Adrenal gland (tissue), 12 donors: ENCODE measurements around the gene ADA. TPM values are rescaled to one million over a fixed set of nuclear protein-coding genes. Genes with fewer than 3 reads are reported as not detected.

ENCODE experiments used
- DNase-seq, 7 donors: peaks; one replicate each; pipeline ENCODE4 v3.0.0-alpha.2; 2019 to 2020
- H3K27ac ChIP-seq, 5 donors: fragments of 200-600 bp; sonication (generic) in 4 of 5; 1 replicate in 3 of 5; 2 replicates in 2 of 5; pipeline versions ENCODE4 v1.5.1 to v1.8.0; 2016 to 2020; ENCODE audit warnings: mild to moderate bottlenecking in 1 of 5
- H3K27me3 ChIP-seq: fragments of 200-600 bp; 2 replicates; pipeline ENCODE4 v1.8.0; 2021
- H3K36me3 ChIP-seq, 2 donors: fragments of 200-600 bp; replicated peaks in 1 of 2; 1 replicate in 1 of 2; 2 replicates in 1 of 2; pipeline versions ENCODE4 v1.5.1 to v1.8.0; 2018 to 2022
- H3K4me1 ChIP-seq, 2 donors: fragments of 200-600 bp; replicated peaks in 1 of 2; 1 replicate in 1 of 2; 2 replicates in 1 of 2; pipeline versions ENCODE4 v1.5.1 to v1.8.0; 2018 to 2021
- H3K4me3 ChIP-seq, 4 donors: fragments of 200-600 bp; sonication (generic) in 3 of 4; one replicate each; pipeline ENCODE4 v1.5.1; 2016 to 2018
- H3K9me3 ChIP-seq, 3 donors: fragments of 200-600 bp; sonication (generic) in 1 of 3; replicated peaks in 1 of 3; 1 replicate in 2 of 3; 2 replicates in 1 of 3; pipeline versions ENCODE4 v1.5.1 to v1.8.0; 2016 to 2021
- POLR2A ChIP-seq, 2 donors: fragments of 450-650 bp; IDR thresholded peaks; one replicate each; pipeline ENCODE4 v1.6.1; 2017; ENCODE audit warnings: antibody characterized with exemption in 2 of 2, mild to moderate bottlenecking in 2 of 2, moderate library complexity in 1 of 2
- WGBS, 4 donors: extraction: QIAGEN DNeasy Blood & Tissue Kit in 2 of 4; methylation state at CpG; one replicate each; pipeline versions ENCODE4 v1.1.5 to v1.1.7; 2013 to 2017; 5-methylcytosine and 5-hydroxymethylcytosine counted together
- intact Hi-C, 2 donors: fragments of 100-400 bp; cut with DNase I; formaldehyde crosslinking; loops; one replicate each; pipeline versions ENCODE4 v1.14.1 to v1.15.0; 2022 to 2023
- polyA plus RNA-seq, 3 donors: library from polyadenylated mRNA; stranded (reverse); fragments of 200-250 nt in 2 of 3; fragments of 350-450 nt in 1 of 3; fragmentation: Illumina TruSeq in 1 of 3; extraction: RNeasy Lipid Tissue Mini Kit (QIAGEN cat#74804) in 1 of 3; gene quantifications; one replicate each; pipeline ENCODE4 v1.2.3, GENCODE V29; 2013 to 2014
- total RNA-seq, 9 donors: library from RNA; depleted of rRNA in 4 of 9; stranded (reverse); fragments of >200 nt in 4 of 9; fragments of 120-200 nt in 1 of 9; fragmentation: NEBNext Ultra II Directional in 1 of 9; extraction: Animal tissue kit (Norgen Biotek cat#: 25700) in 1 of 9; gene quantifications; one replicate each; pipeline versions ENCODE4 v1.1.0 to v1.2.4, GENCODE V29; 2013 to 2023
- TF ChIP-seq, protein P1 (sequence below), 6 experiments: fragments of 450-650 bp in 4 of 6; fragments of 200-600 bp in 2 of 6; sonication (generic) in 1 of 6; IDR thresholded peaks; 1 replicate in 5 of 6; 2 replicates in 1 of 6; pipeline versions ENCODE4 v1.5.1 to v1.8.0; 2016 to 2021; ENCODE audit warnings: antibody characterized with exemption in 6 of 6, mild to moderate bottlenecking in 2 of 6, moderate library complexity in 1 of 6
- donor health status: healthy with polysubstance abuse.
- donor health status: Bipolar disorder and iron deficiency.
- donor health status: DM: yes; HTN: yes; CAD: no.
- donor health status: DM: no; HTN: no; CAD: no.
- donor health status: DM: no; HTN: no; CAD: no.
- donor health status: DM: yes; HTN: yes; CAD: no.

The ADA gene
- total and polyA plus RNA-seq, 12 donors: 3.4 to 16.4 (median 10.0) TPM

- Histone ChIP-seq H3K27ac (peak overlapping the region in 1 of 5 donors; percentile 63), H3K36me3 (no peaks in the 10 kb centered on the region), H3K9me3 (no peaks in the 10 kb centered on the region), H3K27me3 (no peaks in the 10 kb centered on the region), H3K4me1 (peaks cover 30 to 43% of the 10 kb centered on the region in 2 donors), H3K4me3 (no peak overlapping the region)
- no peak for TF ChIP-seq POLR2A (IDR thresholded peaks at IDR 0.05)
- TF ChIP-seq, protein P1, sequence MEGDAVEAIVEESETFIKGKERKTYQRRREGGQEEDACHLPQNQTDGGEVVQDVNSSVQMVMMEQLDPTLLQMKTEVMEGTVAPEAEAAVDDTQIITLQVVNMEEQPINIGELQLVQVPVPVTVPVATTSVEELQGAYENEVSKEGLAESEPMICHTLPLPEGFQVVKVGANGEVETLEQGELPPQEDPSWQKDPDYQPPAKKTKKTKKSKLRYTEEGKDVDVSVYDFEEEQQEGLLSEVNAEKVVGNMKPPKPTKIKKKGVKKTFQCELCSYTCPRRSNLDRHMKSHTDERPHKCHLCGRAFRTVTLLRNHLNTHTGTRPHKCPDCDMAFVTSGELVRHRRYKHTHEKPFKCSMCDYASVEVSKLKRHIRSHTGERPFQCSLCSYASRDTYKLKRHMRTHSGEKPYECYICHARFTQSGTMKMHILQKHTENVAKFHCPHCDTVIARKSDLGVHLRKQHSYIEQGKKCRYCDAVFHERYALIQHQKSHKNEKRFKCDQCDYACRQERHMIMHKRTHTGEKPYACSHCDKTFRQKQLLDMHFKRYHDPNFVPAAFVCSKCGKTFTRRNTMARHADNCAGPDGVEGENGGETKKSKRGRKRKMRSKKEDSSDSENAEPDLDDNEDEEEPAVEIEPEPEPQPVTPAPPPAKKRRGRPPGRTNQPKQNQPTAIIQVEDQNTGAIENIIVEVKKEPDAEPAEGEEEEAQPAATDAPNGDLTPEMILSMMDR (IDR thresholded peaks at IDR 0.05): no peak
- WGBS, 4 donors: 53 to 65% (median 60%) methylated on average over 3 to 4 of the region's 4 CpGs
- intact Hi-C loops: no loop called here
- DNase-seq: no peak
Observed at GRCh38 chr20:44646023-44646640, 5.4 kb downstream of the ADA start.

- peak overlapping the region in 2 of 5 donors; percentile 78 to 89 for H3K27ac ChIP-seq
- no peaks in the 10 kb centered on the region for H3K27me3 ChIP-seq
- WGBS, 4 donors: 74 to 83% (median 80%) methylated on average over 6 to 7 of the region's 7 CpGs
- intact Hi-C loops: no loop called here
- TF ChIP-seq, protein P1 (IDR thresholded peaks at IDR 0.05): no peak
- no peak for TF ChIP-seq POLR2A (IDR thresholded peaks at IDR 0.05)
- H3K4me1 ChIP-seq: peaks cover 28 to 38% of the 10 kb centered on the region in 2 donors
- no peak for DNase-seq
- no peaks in the 10 kb centered on the region for H3K36me3 ChIP-seq
- H3K4me3 ChIP-seq: no peak overlapping the region
- no peaks in the 10 kb centered on the region for H3K9me3 ChIP-seq
Observed at GRCh38 chr20:44644667-44645131, 6.8 kb downstream of the ADA start.

- no peaks in the 10 kb centered on the region for H3K27me3 ChIP-seq
- WGBS, 4 donors: 69 to 82% (median 73%) methylated on average over 5 to 8 of the region's 8 CpGs
- intact Hi-C loops: no loop called here
- H3K4me1 ChIP-seq: peaks cover 28 to 38% of the 10 kb centered on the region in 2 donors
- H3K4me3 ChIP-seq: no peak overlapping the region
- TF ChIP-seq, protein P1 (IDR thresholded peaks at IDR 0.05): no peak
- no peak for TF ChIP-seq POLR2A (IDR thresholded peaks at IDR 0.05)
- H3K9me3 ChIP-seq: no peaks in the 10 kb centered on the region
- no peak for DNase-seq
- H3K27ac ChIP-seq: peak overlapping the region in 3 of 5 donors; percentile 52 to 89 (median 78)
- no peaks in the 10 kb centered on the region for H3K36me3 ChIP-seq
Observed at GRCh38 chr20:44644230-44644617, 7.3 kb downstream of the ADA start.

GRCh38 chr20:44643596-44644229, 7.8 kb downstream of the ADA start:
- Histone ChIP-seq H3K9me3 (no peaks in the 10 kb centered on the region), H3K4me1 (peaks cover 28 to 38% of the 10 kb centered on the region in 2 donors), H3K4me3 (no peak overlapping the region), H3K36me3 (no peaks in the 10 kb centered on the region), H3K27me3 (no peaks in the 10 kb centered on the region), H3K27ac (peak overlapping the region in 4 of 5 donors; percentile 41 to 89 (median 65))
- no peak for TF ChIP-seq POLR2A (IDR thresholded peaks at IDR 0.05)
- TF ChIP-seq, protein P1 (IDR thresholded peaks at IDR 0.05): no peak
- peak; percentile 48 to 82 (median 76) for DNase-seq
- 38 to 52% (median 42%) methylated on average over 7 to 16 of the region's 16 CpGs for WGBS, 4 donors
- intact Hi-C loops: no loop called here
